Right atrium auricular region (tissue), 2 donors: Measurements from ENCODE around the gene BORCS8. TPM values are rescaled to one million over a fixed set of nuclear protein-coding genes. Genes with fewer than 3 reads are reported as not detected.

Experiments used
- DNase-seq: peaks from one replicate; pipeline ENCODE4 v3.0.0-alpha.2; 2019; ENCODE audit warnings: low spot score
- H3K27ac ChIP-seq, 2 donors: fragments of 200-600 bp; sonication (generic); 1 replicate in 1 of 2; 2 replicates in 1 of 2; pipeline ENCODE4 v1.5.1; 2016 to 2019
- H3K27me3 ChIP-seq, 2 donors: fragments of 200-600 bp; sonication (generic); one replicate each; pipeline versions ENCODE4 v1.5.1 to v1.6.0; 2017 to 2019
- H3K36me3 ChIP-seq: fragments of 200-600 bp; sonication (generic); one replicate; pipeline ENCODE4 v1.5.1; 2016
- H3K4me1 ChIP-seq, 2 donors: fragments of 200-600 bp; sonication (generic); one replicate each; pipeline versions ENCODE4 v1.5.1 to v1.6.0; 2017 to 2019
- H3K4me3 ChIP-seq, 2 donors: fragments of 200-600 bp; sonication (generic); 1 replicate in 1 of 2; 2 replicates in 1 of 2; pipeline ENCODE4 v1.5.1; 2017 to 2019; ENCODE audit warnings: mild to moderate bottlenecking in 1 of 2, moderate library complexity in 1 of 2
- H3K9me3 ChIP-seq, 2 donors: fragments of 200-600 bp; sonication (generic); one replicate each; pipeline ENCODE4 v1.5.1; 2019
- CTCF ChIP-seq, 2 donors: fragments of 200-600 bp; sonication (generic); IDR thresholded peaks; one replicate each; pipeline ENCODE4 v1.5.1; 2019; ENCODE audit warnings: antibody characterized with exemption in 2 of 2
- total RNA-seq, 2 donors: library from RNA; depleted of rRNA; stranded (reverse); fragments of >200 nt; gene quantifications; one replicate each; pipeline ENCODE4 v1.1.0, GENCODE V29; 2016

BORCS8 gene
- total RNA-seq, 2 donors from 2014 or later = 16.5 to 20.0 TPM

GRCh38 chr19:19132912-19133311, 59.0 kb downstream of the BORCS8 start:
- Histone ChIP-seq H3K4me3 (no peak overlapping the region), H3K36me3 (no peaks in the 10 kb centered on the region), H3K4me1 (peaks cover 0 to 23% of the 10 kb centered on the region in 2 donors), H3K27ac (no peak overlapping the region), H3K27me3 (no peaks in the 10 kb centered on the region), H3K9me3 (peaks cover 0 to 8% of the 10 kb centered on the region in 2 donors)
- no peak for TF ChIP-seq CTCF (IDR thresholded peaks at IDR 0.05)
- no peak for DNase-seq

- Histone ChIP-seq H3K4me1 (peaks cover 0 to 13% of the 10 kb centered on the region in 2 donors), H3K27me3 (no peaks in the 10 kb centered on the region), H3K9me3 (peaks cover 0 to 8% of the 10 kb centered on the region in 2 donors), H3K36me3 (no peaks in the 10 kb centered on the region), H3K4me3 (no peak overlapping the region), H3K27ac (no peak overlapping the region)
- no peak for TF ChIP-seq CTCF (IDR thresholded peaks at IDR 0.05)
- DNase-seq = no peak
These were observed 60.0 kb downstream of the BORCS8 start for GRCh38 chr19:19131989-19132388.

Other genes starting within 250 kb of the BORCS8 start
- gene SUGP2, start 158.6 kb downstream of the BORCS8 start, total RNA-seq = 10 to 100 TPM; 25.4 to 36.1 TPM
- gene ARMC6, start 158.5 kb downstream of the BORCS8 start, total RNA-seq = 10 to 100 TPM; 13.7 to 14.4 TPM
- gene SLC25A42, start 128.2 kb downstream of the BORCS8 start, total RNA-seq = 10 to 100 TPM; 10.3 to 14.4 TPM
- 10 to 100 TPM; 16.8 to 22.2 TPM for gene TMEM161A, start 53.7 kb downstream of the BORCS8 start, total RNA-seq
- gene MEF2B, start 21.9 kb downstream of the BORCS8 start, total RNA-seq = not detected
- gene RFXANK, start 106 bp upstream of the BORCS8 start, total RNA-seq = 10 to 100 TPM; 20.1 to 36.6 TPM
- gene NR2C2AP, start 11.3 kb upstream of the BORCS8 start, total RNA-seq = 1 to 10 TPM; 4.3 to 8.1 TPM
- not detected for gene NCAN, start 19.8 kb upstream of the BORCS8 start, total RNA-seq
- gene TM6SF2, start 81.1 kb upstream of the BORCS8 start, total RNA-seq = under 1 TPM; 0.63 to 0.75 TPM
- 10 to 100 TPM; 33.7 to 36.6 TPM for gene SUGP1, start 128.4 kb upstream of the BORCS8 start, total RNA-seq
- 10 to 100 TPM; 22.1 to 31.3 TPM for gene MAU2, start 128.7 kb upstream of the BORCS8 start, total RNA-seq
- gene GATAD2A, start 213.5 kb upstream of the BORCS8 start, total RNA-seq = 10 to 100 TPM; 27.7 to 32.9 TPM